Activated T-helper 2 cell treated with anti-CD3 and anti-CD28 coated beads, Interferon-gamma antibody, Interleukin-2, Interleukin-4, amounts not matched to agents 10 μg/mL and 5 μg/mL and 100 μg/mL, durations not matched to agents 14 hours and 24 hours and 36 hours (primary cell): ENCODE measurements around the gene TPP2. TPM values are rescaled to one million over a fixed set of nuclear protein-coding genes. Genes with fewer than 3 reads are reported as not detected.

Experiments
- DNase-seq: peaks from one replicate; pipeline ENCODE4 v3.0.0; 2021; ENCODE audit warnings: low spot score
- H3K27ac Mint-ChIP-seq: one replicate; pipeline ENCODE4 v1.8.0; 2021; ENCODE audit warnings: mixed read lengths
- H3K27me3 Mint-ChIP-seq: one replicate; pipeline ENCODE4 v1.8.0; 2021; ENCODE audit warnings: low read depth, mixed read lengths
- H3K36me3 Mint-ChIP-seq: one replicate; pipeline ENCODE4 v1.8.0; 2021; ENCODE audit warnings: low read depth, mixed read lengths
- H3K4me1 Mint-ChIP-seq: one replicate; pipeline ENCODE4 v1.8.0; 2021; ENCODE audit warnings: low read depth, mixed read lengths
- H3K4me3 Mint-ChIP-seq: one replicate; pipeline ENCODE4 v1.8.0; 2021; ENCODE audit warnings: low read depth, mild to moderate bottlenecking, moderate library complexity, mixed read lengths
- H3K9me3 Mint-ChIP-seq: one replicate; pipeline ENCODE4 v1.8.0; 2021; ENCODE audit warnings: mixed read lengths
- intact Hi-C: fragments of 100-400 bp; cut with micrococcal nuclease; formaldehyde crosslinking; loops from one replicate; pipeline ENCODE4 v1.15.1; 2023
- total RNA-seq: library from RNA; stranded (reverse); gene quantifications from 2 replicates; pipeline ENCODE4 v1.2.3, GENCODE V29; 2022

TPP2 gene
- total RNA-seq, 1 donor from 2014 or later: 76.5 TPM

DNA sequence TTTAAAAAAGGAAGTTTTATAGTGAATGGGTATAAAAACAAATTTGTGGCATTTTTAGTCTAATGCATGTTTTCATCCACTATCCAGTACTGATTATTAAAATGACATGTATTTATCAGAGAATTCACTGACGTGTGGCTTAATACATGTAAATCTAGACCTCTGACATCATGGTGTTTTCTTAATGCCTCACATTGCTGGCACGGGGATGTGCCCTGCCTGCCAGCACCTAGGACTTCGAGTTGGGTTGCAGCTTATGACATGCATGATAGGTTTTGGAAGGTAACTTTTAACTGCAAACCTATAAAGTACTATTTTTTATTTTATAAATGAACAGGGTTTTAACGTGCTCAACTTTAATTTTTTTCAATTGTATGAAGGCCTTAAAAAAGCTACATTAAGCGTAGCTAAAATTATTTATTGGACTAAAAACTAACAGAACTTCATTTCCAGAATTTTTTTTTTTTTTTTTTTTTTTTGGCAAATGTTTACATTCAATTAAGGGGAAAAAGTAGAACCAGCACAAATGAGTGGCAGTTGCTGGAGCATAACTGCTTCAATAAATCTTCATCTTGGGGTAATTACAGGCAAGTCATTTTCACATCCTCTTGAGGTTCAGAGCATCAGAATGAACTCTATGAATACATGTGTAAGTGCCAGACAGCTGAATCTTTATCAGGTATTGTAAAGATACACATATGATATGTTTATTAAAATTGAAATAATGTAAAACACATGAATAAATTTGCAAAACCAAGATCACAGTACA, 81.7 kb downstream of the TPP2 start:
- intact Hi-C loops: no loop called here
- no peak overlapping the region for H3K27ac Mint-ChIP-seq
- H3K9me3 Mint-ChIP-seq: peaks cover 3% of the 10 kb centered on the region

DNA sequence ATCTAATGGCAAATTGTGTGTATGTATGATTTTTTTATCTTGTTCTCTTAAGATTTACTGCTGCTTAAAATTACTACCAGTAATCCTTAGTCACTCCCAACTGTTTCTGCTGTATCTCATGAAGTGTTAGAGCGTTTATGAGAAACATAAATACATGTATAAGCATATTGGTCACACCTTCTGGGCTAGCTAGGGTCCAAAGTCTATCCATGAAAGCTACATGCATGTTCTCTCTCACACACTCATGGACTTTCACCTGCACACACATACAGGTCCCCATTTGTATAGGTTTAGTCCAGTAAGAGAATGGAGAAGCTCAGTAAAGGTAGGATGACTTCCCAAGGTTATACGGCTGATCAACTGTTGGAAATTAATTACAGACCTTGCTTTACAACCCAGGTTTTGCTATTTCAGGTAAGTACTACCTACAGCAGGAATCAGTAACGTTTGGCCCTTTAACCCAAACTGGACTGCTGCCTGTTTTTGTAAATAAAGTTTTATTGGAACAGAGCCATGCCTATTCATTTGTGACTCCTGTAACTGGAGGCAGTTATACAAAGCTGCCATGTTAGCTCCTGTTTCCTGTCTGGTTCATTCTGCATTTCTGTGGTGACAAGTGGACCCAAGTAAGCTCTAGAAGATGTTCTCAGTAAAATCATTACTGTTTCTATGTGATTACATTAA, 82.8 kb downstream of the TPP2 start:
- DNase-seq: no peak
- intact Hi-C loops: loop anchor here (5.0 kb wide), 1 partner anchor 118 kb away; the partner anchor contains the start of genes BIVM and POGLUT2
- no peak overlapping the region for H3K4me3 Mint-ChIP-seq
- peaks cover 59% of the 10 kb centered on the region for H3K36me3 Mint-ChIP-seq
- peaks cover 26% of the 10 kb centered on the region for H3K4me1 Mint-ChIP-seq
- no peaks in the 10 kb centered on the region for H3K27me3 Mint-ChIP-seq
- no peak overlapping the region for H3K27ac Mint-ChIP-seq
- H3K9me3 Mint-ChIP-seq: peaks cover 3% of the 10 kb centered on the region

More for the DNA sequence above, 81.7 kb downstream of the TPP2 start:
- Mint-ChIP-seq H3K4me3 (no peak overlapping the region), H3K27me3 (no peaks in the 10 kb centered on the region), H3K4me1 (peaks cover 26% of the 10 kb centered on the region), H3K36me3 (peaks cover 63% of the 10 kb centered on the region)
- no peak for DNase-seq

DNA sequence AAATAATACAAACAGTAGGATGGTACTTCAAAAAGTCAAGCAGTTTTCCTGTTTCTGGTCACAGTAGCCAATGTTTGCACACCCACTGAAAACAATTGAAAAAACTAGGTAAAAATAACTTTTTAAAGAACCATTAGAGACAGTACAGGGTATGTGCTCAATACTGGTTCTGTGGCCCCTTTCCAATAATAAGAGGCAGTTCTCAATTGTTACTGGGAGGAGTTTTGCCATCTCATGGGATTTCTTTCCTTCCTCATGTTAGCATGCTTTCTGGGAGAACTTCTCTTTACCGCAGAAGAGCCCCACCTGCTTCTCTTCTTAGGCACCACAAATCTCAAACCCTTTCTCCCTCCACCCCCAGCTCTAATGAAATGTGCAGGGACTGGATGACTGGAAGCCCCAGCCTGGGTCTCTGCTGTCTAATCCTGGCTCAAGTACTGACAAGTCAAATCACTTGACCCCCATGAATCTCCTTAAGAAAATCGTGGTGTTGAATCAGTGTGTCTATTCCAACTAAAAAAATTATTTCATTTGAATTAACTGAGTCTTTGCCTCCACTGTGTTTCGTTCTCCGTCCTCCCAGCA, 83.4 kb downstream of the TPP2 start:
- intact Hi-C loops: loop anchor here (5.0 kb wide), 1 partner anchor 117 kb away; the partner anchor contains the start of genes BIVM and POGLUT2
- Mint-ChIP-seq H3K4me1 (peaks cover 26% of the 10 kb centered on the region), H3K4me3 (no peak overlapping the region)

DNA sequence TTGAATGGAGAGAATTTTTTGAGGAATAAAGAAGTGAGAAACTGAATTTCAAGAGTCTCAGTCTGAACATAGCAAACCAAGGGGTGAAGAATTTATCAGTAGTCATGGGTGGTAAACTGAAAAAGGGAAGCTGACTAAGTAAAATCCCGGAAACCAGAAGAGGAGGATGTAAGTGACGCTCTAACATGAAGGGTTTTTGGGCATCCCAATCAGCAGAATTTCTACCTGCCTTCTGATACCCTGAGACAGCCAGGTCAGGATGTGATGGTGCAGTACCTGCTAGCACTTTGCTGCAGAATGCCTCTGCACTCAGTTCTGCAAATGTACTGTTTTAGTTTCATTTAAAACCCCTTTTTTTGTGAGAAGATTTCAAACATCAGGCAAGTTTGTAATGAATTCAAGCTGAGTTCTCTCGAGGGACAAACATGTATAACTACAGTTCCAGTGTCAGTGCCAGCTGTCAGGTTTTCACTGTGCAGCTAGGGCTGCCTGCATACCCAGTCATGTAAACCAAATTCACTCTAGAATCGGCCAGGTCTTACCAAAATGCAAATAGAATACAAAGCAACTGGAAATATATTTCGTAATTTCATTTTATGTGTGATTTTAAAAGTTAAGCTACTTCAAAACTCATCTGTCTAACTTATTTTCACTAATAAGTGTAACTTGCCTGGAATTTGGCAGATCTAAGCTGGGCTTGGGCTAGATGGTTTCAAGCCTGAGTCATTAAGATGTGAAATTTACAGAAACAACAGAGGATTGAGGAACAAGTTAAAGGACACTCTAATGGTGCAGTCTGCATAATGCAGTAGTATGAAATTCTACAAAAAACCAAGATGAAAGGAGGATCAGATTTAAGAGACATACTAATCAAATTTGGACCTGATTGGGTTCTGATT, 84.3 kb downstream of the TPP2 start:
- no peak overlapping the region for H3K4me3 Mint-ChIP-seq
- peaks cover 52% of the 10 kb centered on the region for H3K36me3 Mint-ChIP-seq
- H3K27me3 Mint-ChIP-seq: no peaks in the 10 kb centered on the region
- intact Hi-C loops: loop anchor here (5.0 kb wide), 1 partner anchor 116 kb away; the partner anchor contains the start of genes BIVM and POGLUT2
- peaks cover 31% of the 10 kb centered on the region for H3K4me1 Mint-ChIP-seq
- H3K27ac Mint-ChIP-seq: peak overlapping the region; percentile 23
- no peak for DNase-seq
- peaks cover 3% of the 10 kb centered on the region for H3K9me3 Mint-ChIP-seq

More for the DNA sequence above, 83.4 kb downstream of the TPP2 start:
- no peaks in the 10 kb centered on the region for H3K27me3 Mint-ChIP-seq
- H3K27ac Mint-ChIP-seq: peak overlapping the region; percentile 23
- peaks cover 58% of the 10 kb centered on the region for H3K36me3 Mint-ChIP-seq
- peaks cover 3% of the 10 kb centered on the region for H3K9me3 Mint-ChIP-seq
- DNase-seq: no peak

DNA sequence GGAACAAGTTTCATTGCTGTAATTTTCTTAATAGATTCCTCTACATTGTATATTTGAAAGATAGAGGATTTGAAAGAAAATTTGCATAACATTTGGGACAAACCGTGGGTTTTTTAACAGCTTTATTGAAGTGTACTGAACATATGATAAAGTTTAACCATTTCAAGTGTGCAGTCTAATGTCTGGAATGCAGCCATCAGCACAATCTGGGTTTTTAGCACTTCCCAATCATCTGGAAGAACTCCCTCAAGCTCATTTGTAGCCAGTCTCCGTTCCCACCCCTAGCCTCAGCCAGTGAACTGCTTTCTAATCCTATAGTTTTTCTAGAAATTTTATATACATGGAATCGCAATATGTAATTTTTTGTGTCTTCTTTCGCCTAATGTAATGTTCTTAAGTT, 85.4 kb downstream of the TPP2 start:
- Mint-ChIP-seq H3K4me1 (peaks cover 36% of the 10 kb centered on the region), H3K9me3 (peaks cover 3% of the 10 kb centered on the region), H3K27ac (peak overlapping the region; percentile 1), H3K27me3 (no peaks in the 10 kb centered on the region), H3K36me3 (peaks cover 43% of the 10 kb centered on the region), H3K4me3 (no peak overlapping the region)
- DNase-seq: no peak
- intact Hi-C loops: loop anchor here (5.0 kb wide), 1 partner anchor 115 kb away; the partner anchor contains the start of genes BIVM and POGLUT2

DNA sequence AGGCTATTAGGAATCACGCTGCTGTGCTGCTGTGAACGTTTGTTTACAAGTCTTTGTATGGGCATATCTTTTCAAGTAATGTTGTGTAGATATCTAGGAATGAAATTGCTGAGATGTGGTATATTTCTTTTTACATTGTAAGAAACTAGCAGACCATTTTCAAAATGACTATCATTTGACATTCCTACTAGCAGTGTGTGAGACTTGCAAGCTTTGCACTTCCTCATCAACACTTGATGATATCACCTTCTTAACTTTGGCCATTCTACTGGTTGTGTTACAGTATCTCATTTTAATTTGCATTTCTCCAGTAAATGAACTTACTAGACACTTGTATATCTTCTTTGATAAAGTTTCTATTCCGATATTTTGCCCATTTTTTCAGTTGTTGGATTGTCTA, 85.9 kb downstream of the TPP2 start:
- peaks cover 3% of the 10 kb centered on the region for H3K9me3 Mint-ChIP-seq
- H3K27me3 Mint-ChIP-seq: no peaks in the 10 kb centered on the region
- DNase-seq: no peak
- H3K27ac Mint-ChIP-seq: peak overlapping the region; percentile 1
- peaks cover 36% of the 10 kb centered on the region for H3K4me1 Mint-ChIP-seq
- H3K36me3 Mint-ChIP-seq: peaks cover 38% of the 10 kb centered on the region
- no peak overlapping the region for H3K4me3 Mint-ChIP-seq
- intact Hi-C loops: loop anchor here (5.0 kb wide), 1 partner anchor 115 kb away; the partner anchor contains the start of genes BIVM and POGLUT2

- Mint-ChIP-seq H3K9me3 (peaks cover 3% of the 10 kb centered on the region), H3K27ac (no peak overlapping the region), H3K36me3 (peaks cover 31% of the 10 kb centered on the region), H3K4me1 (peaks cover 36% of the 10 kb centered on the region), H3K27me3 (no peaks in the 10 kb centered on the region), H3K4me3 (no peak overlapping the region)
- intact Hi-C loops: loop anchor here (5.0 kb wide), 1 partner anchor 114 kb away; the partner anchor contains the start of genes BIVM and POGLUT2
- no peak for DNase-seq
Measured at GRCh38 chr13:102683637-102684036, 86.9 kb downstream of the TPP2 start.

DNA sequence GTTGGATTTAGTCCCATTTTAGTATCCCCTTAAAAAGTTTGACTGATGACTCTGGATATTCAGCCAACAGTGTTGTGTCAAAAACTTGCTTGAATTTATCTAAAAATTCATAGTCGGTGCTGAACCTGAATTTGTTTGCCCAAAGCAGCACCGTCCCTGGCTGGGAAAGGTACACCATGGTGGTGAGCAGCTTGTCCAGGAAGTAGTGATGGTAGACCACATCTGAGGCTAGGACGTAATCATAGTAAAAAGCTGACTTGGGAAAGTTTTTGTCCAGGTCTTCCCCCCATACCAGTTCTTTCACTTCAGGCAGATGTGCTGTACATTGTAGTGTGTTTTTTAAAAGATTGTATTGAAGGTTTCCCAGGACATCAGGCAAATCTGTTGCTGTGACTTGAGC, 89.2 kb downstream of the TPP2 start:
- H3K9me3 Mint-ChIP-seq: peaks cover 3% of the 10 kb centered on the region
- DNase-seq: no peak
- intact Hi-C loops: no loop called here
- H3K36me3 Mint-ChIP-seq: peaks cover 16% of the 10 kb centered on the region
- H3K27me3 Mint-ChIP-seq: peaks cover 6% of the 10 kb centered on the region
- H3K4me3 Mint-ChIP-seq: no peak overlapping the region
- H3K4me1 Mint-ChIP-seq: peaks cover 22% of the 10 kb centered on the region
- H3K27ac Mint-ChIP-seq: no peak overlapping the region

- H3K9me3 Mint-ChIP-seq: no peaks in the 10 kb centered on the region
Measured at GRCh38 chr13:102687520-102687919, 90.7 kb downstream of the TPP2 start.

DNA sequence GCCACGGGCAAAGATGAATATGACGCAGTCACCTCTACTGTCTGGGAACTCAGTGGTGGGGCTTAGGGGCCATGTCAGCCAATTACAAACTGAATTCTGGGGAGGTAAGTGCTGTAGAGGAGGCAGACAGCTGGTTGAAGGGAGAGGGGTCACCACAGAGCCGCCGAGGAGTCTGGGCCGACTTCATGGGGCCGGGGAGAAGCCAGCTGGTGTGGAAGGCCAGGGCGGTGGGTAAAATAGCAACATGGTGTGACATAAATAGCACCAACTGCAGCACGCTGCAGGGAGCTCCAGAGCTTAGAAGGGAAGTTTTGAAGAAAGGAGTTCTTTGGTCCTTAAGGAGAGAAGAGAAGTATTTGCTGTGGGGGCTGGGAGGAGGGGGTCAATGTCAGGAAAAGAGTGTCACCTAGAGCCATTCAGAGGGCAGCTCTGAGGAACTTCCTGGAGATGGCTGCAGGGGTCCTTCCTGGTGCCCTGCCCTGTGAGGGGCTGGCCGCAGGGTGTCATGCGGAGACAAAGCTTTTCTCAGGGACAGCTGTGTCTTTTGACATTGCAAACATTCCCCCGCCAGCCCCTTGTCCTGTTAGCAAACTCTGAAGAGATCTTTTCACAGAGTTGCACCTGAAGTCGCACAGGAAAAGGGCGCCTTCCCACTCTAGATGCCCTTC, 91.7 kb downstream of the TPP2 start:
- DNase-seq: no peak
- Mint-ChIP-seq H3K4me1 (peaks cover 10% of the 10 kb centered on the region), H3K27me3 (peaks cover 20% of the 10 kb centered on the region), H3K4me3 (no peak overlapping the region), H3K27ac (no peak overlapping the region), H3K9me3 (no peaks in the 10 kb centered on the region), H3K36me3 (peaks cover 4% of the 10 kb centered on the region)
- intact Hi-C loops: no loop called here

More at GRCh38 chr13:102687520-102687919, 90.7 kb downstream of the TPP2 start:
- intact Hi-C loops: no loop called here
- no peak for DNase-seq
- no peak overlapping the region for H3K4me3 Mint-ChIP-seq
- peaks cover 13% of the 10 kb centered on the region for H3K27me3 Mint-ChIP-seq
- no peak overlapping the region for H3K27ac Mint-ChIP-seq
- H3K36me3 Mint-ChIP-seq: peaks cover 9% of the 10 kb centered on the region
- peaks cover 15% of the 10 kb centered on the region for H3K4me1 Mint-ChIP-seq

DNA sequence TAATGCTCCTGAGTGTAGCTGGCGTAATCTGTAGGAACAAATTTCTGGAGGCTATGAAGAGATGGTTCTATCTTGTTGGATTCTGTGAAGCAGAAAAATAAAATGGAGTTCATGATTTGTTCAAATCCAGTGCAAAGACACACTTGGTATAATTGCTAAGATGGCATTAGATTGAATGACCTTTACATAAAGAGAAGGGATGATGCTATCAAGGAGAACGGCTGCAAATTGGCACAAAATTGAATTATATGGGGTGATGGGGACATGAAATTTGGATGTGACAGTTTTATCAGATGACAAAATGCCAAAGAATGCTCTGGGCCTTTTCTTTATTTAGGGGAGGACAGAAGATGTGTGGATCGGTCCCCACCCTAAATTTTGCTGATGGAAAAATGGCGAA, 94.1 kb downstream of the TPP2 start:
- H3K27ac Mint-ChIP-seq: no peak overlapping the region

More for the DNA sequence above, 94.1 kb downstream of the TPP2 start:
- intact Hi-C loops: no loop called here
- Mint-ChIP-seq H3K4me3 (no peak overlapping the region), H3K4me1 (peaks cover 7% of the 10 kb centered on the region), H3K9me3 (no peaks in the 10 kb centered on the region), H3K36me3 (no peaks in the 10 kb centered on the region), H3K27me3 (peaks cover 34% of the 10 kb centered on the region)
- DNase-seq: no peak
